HS-27A (cell line): ENCODE measurements around the gene NUP54.

Experiments used
- DNase-seq: peaks from one replicate; pipeline ENCODE4 v3.0.0-alpha.2; 2012; ENCODE audit warnings: low read depth, missing footprints

Gene NUP54

DNA sequence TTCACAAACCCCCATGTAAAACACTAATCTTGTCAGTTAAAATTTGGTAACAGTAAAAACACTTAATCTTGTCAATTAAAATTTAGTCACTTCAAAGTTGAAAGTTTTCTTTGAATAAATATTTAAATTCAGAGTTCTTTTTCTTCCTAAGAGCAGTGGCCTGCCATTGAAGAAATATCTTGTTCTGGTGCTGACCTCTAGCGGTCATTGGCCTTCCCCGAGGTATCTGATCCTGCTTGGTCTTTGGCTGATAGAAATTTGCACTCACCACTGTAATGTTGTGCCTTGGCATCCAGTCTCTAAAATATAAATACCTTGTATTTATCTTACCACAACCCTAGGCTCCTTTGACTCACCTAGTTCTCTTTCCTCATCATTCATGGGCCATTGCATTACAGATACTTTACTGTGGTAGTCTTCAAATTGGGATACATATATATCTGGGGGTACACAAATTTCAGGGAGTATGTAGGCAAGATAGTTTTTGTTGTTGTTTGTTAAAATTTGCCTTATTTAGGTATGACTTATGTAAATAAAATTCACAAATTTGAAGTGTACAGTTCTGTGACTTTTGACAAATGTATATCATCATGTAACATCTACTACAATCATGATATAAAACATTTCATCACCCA lies 80.4 kb downstream of the NUP54 start:
- DNase-seq, result peak; percentile 31

DNA sequence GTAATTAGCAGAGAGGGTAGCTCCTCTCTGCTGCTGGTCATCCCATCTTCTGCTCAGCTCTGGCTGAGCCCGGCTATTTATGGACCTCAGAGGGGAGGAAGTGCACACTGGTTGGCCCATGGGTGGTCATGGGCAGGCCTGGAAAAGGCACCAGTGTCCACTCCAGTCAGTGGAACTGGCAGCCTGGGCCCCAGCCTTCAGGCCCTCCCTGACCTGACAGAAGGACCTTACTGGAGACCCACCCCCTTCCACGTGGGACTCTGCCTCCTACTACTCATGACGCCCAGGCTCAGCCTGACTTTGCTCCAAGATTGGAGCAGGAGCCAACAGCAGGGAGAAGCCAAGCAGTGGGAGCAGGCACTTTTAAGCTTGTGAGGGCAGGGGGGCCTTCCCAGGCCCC lies 81.7 kb downstream of the NUP54 start:
- DNase-seq, result no peak
